H1 (cell line): ENCODE measurements around the gene SCMH1. TPM values are rescaled to one million over a fixed set of nuclear protein-coding genes. Genes with fewer than 3 reads are reported as not detected.

Experiments
- CHD7 ChIP-seq: fragments of 300-600 bp; sonication (generic); IDR thresholded peaks from 2 replicates; pipeline ENCODE4 v1.7.1; 2012; ENCODE audit warnings: low read length, moderate library complexity, mild to moderate bottlenecking, inconsistent platforms; ENCODE audit not compliant: insufficient replicate concordance
- EGR1 ChIP-seq: IDR thresholded peaks from 2 replicates; pipeline ENCODE4 v1.6.1; 2011; ENCODE audit warnings: low read depth, low read length, borderline replicate concordance
- SIN3A ChIP-seq, 2 experiments: IDR thresholded peaks in 1 of 2; conservative IDR thresholded peaks in 1 of 2; 2 replicates each; pipeline ENCODE4 v1.6.1; 2011 to 2012; ENCODE audit warnings: low read length in 2 of 2, improper control_type of control experiment in 1 of 2, low read depth in 1 of 2, mild to moderate bottlenecking in 1 of 2
- SRF ChIP-seq: IDR thresholded peaks from 2 replicates; pipeline ENCODE4 v1.6.1; 2011; ENCODE audit warnings: mild to moderate bottlenecking, low read depth, low read length, moderate library complexity
- TCF12 ChIP-seq: IDR thresholded peaks from 2 replicates; pipeline ENCODE4 v1.6.1; 2011; ENCODE audit warnings: low read depth, mild to moderate bottlenecking, low read length
- polyA plus RNA-seq, 7 experiments: library from polyadenylated mRNA; depleted of rRNA in 3 of 7; stranded (reverse) in 5 of 7; unstranded in 2 of 7; fragments of >200 nt in 5 of 7; fragments of 200-250 nt in 2 of 7; gene quantifications; 1 replicate in 5 of 7; 2 replicates in 1 of 7; 4 replicates in 1 of 7; pipeline versions ENCODE4 v1.2.1 to v1.2.3, GENCODE V29; 2011 to 2013; ENCODE audit warnings: missing spikeins in 2 of 7, mixed read lengths in 2 of 7
- total RNA-seq: library from RNA; stranded (reverse); fragmentation: NEBNext Ultra II Directional; extraction: Animal tissue kit (Norgen Biotek cat#: 25700); gene quantifications from 2 replicates; pipeline ENCODE4 v1.2.1, GENCODE V29; 2021

SCMH1 gene
- total and polyA plus RNA-seq, 2 of the 8 experiments (the other 6 are each of a cell fraction or from before 2014, with no cell fraction given) = 16.6 to 30.7 TPM

- TF ChIP-seq CHD7 (no peak), SIN3A (conservative IDR thresholded peaks at IDR 0.05 in 1 of 2, IDR thresholded peaks at IDR 0.05 in 1 of 2; ENCODE audit: low read depth in 1 of 2, low read length in 2 of 2) (no peak), SRF (no peak), EGR1 (no peak), TCF12 (no peak)
Observed at GRCh38 chr1:41028034-41028642, 214.0 kb downstream of the SCMH1 start (continued).
